ENCODE results near the gene BRD4. TPM values are rescaled to one million over a fixed set of nuclear protein-coding genes. Genes with fewer than 3 reads are reported as not detected.

BRD4 gene
- polyA plus RNA-seq, 1 donor from 2014 or later = 3.6 TPM

- Histone ChIP-seq H4K20me1 (ENCODE audit: insufficient read depth) (no peaks in the 10 kb centered on the region), H2AFZ (ENCODE audit: low read depth, low read length) (no peak overlapping the region), H3K27me3 (ENCODE audit: insufficient read depth, low read depth, low read length) (peaks cover 26% of the 10 kb centered on the region), H3K27ac (ENCODE audit: low read length) (no peak overlapping the region), H3K4me2 (ENCODE audit: low read length) (no peak overlapping the region), H3K79me2 (replicated peaks; ENCODE audit: insufficient read depth, low read length) (no peaks in the 10 kb centered on the region), H3K9me3 (ENCODE audit: low read length) (no peaks in the 10 kb centered on the region), H3K9ac (ENCODE audit: low read length) (no peak overlapping the region), H3K36me3 (ENCODE audit: insufficient read depth, low read length) (no peaks in the 10 kb centered on the region), H3K4me3 (ENCODE audit: low read length) (no peak overlapping the region), H3F3A (ENCODE audit: insufficient read depth, low read length, poor library complexity, severe bottlenecking) (no peaks in the 10 kb centered on the region), H3K9me2 (ENCODE audit: insufficient read depth, low read length) (no peaks in the 10 kb centered on the region)
- TF ChIP-seq MXI1 (conservative IDR thresholded peaks at IDR 0.05; ENCODE audit: poor library complexity, severe bottlenecking) = no peak
- no peak for TF ChIP-seq EP300 (conservative IDR thresholded peaks at IDR 0.05; ENCODE audit: poor library complexity, severe bottlenecking)
- no peak for TF ChIP-seq REST (IDR thresholded peaks at IDR 0.05; ENCODE audit: borderline replicate concordance)
These were observed 96.6 kb downstream of the BRD4 start for GRCh38 chr19:15235781-15236180.

GRCh38 chr19:15234431-15235130, 97.8 kb downstream of the BRD4 start:
- Histone ChIP-seq H3K79me2 (replicated peaks; ENCODE audit: insufficient read depth, low read length) (no peaks in the 10 kb centered on the region), H4K20me1 (ENCODE audit: insufficient read depth) (no peaks in the 10 kb centered on the region), H3K27me3 (ENCODE audit: insufficient read depth, low read depth, low read length) (peaks cover 26% of the 10 kb centered on the region), H3F3A (ENCODE audit: insufficient read depth, low read length, poor library complexity, severe bottlenecking) (no peaks in the 10 kb centered on the region), H3K9ac (ENCODE audit: low read length) (no peak overlapping the region), H3K9me2 (ENCODE audit: insufficient read depth, low read length) (no peaks in the 10 kb centered on the region), H3K36me3 (ENCODE audit: insufficient read depth, low read length) (no peaks in the 10 kb centered on the region), H2AFZ (ENCODE audit: low read depth, low read length) (no peak overlapping the region), H3K4me2 (ENCODE audit: low read length) (no peak overlapping the region), H3K4me3 (ENCODE audit: low read length) (no peak overlapping the region), H3K27ac (ENCODE audit: low read length) (no peak overlapping the region), H3K9me3 (ENCODE audit: low read length) (no peaks in the 10 kb centered on the region)
- TF ChIP-seq RAD21 (conservative IDR thresholded peaks at IDR 0.05) (no peak), SMC3 (conservative IDR thresholded peaks at IDR 0.05; ENCODE audit: poor library complexity) (no peak), REST (IDR thresholded peaks at IDR 0.05; ENCODE audit: borderline replicate concordance) (no peak), MXI1 (conservative IDR thresholded peaks at IDR 0.05; ENCODE audit: poor library complexity, severe bottlenecking) (no peak), CTCF (IDR thresholded peaks at IDR 0.05; ENCODE audit: poor library complexity, severe bottlenecking) (no peak), EZH2 (IDR thresholded peaks at IDR 0.05; ENCODE audit: borderline replicate concordance, insufficient read depth, low read length, poor library complexity, severe bottlenecking) (no peak), EP300 (conservative IDR thresholded peaks at IDR 0.05; ENCODE audit: poor library complexity, severe bottlenecking) (no peak), TAF1 (IDR thresholded peaks at IDR 0.05; ENCODE audit: low read depth) (no peak), POLR2AphosphoS5 (IDR thresholded peaks at IDR 0.05) (no peak)

Data from neural cell (in vitro differentiated cells).